ENCODE results near the gene OR6J1.
"Not testable (repeated sequence)": the region's sequence is repeated elsewhere in the genome, so short reads cannot be mapped to it uniquely, and the experiment has no call there.

Gene OR6J1

GRCh38 chr14:22588526-22589095, 55.5 kb downstream of the OR6J1 start:
- TF ChIP-seq SPI1 (IDR thresholded peaks at IDR 0.05; ENCODE audit: low read depth, low read length) (no peak), TAF1 (IDR thresholded peaks at IDR 0.05; ENCODE audit: low read depth, low read length) (no peak), POLR2AphosphoS5 (IDR thresholded peaks at IDR 0.05; ENCODE audit: low read depth, low read length) (no peak), PAX5 (IDR thresholded peaks at IDR 0.05; ENCODE audit: insufficient read depth, low read length, severe bottlenecking) (no peak), POLR2A (IDR thresholded peaks at IDR 0.05; ENCODE audit: low read depth, low read length) (no peak), POU2F2 (IDR thresholded peaks at IDR 0.05; ENCODE audit: low read depth, low read length) (no peak)
- FAIRE-seq: no peak
- no peak for DNase-seq (ENCODE audit: insufficient read length, low spot score)

GRCh38 chr14:22587677-22588422, 56.3 kb downstream of the OR6J1 start:
- DNase-seq (ENCODE audit: insufficient read length, low spot score): not testable (repeated sequence)
- peak; percentile 31 for FAIRE-seq

GRCh38 chr14:22587247-22587646, 56.9 kb downstream of the OR6J1 start:
- no peak for FAIRE-seq
- TF ChIP-seq POU2F2 (IDR thresholded peaks at IDR 0.05; ENCODE audit: low read depth, low read length) (no peak), PAX5 (IDR thresholded peaks at IDR 0.05; ENCODE audit: insufficient read depth, low read length, severe bottlenecking) (no peak), TAF1 (IDR thresholded peaks at IDR 0.05; ENCODE audit: low read depth, low read length) (no peak), POLR2AphosphoS5 (IDR thresholded peaks at IDR 0.05; ENCODE audit: low read depth, low read length) (no peak), SPI1 (IDR thresholded peaks at IDR 0.05; ENCODE audit: low read depth, low read length) (no peak), POLR2A (IDR thresholded peaks at IDR 0.05; ENCODE audit: low read depth, low read length) (no peak)

GRCh38 chr14:22583994-22584393, 60.2 kb downstream of the OR6J1 start:
- DNase-seq (ENCODE audit: insufficient read length, low spot score) (no peak), FAIRE-seq (peak; percentile 76)
- no peak for TF ChIP-seq SPI1 (IDR thresholded peaks at IDR 0.05; ENCODE audit: low read depth, low read length)
- no peak for TF ChIP-seq POU2F2 (IDR thresholded peaks at IDR 0.05; ENCODE audit: low read depth, low read length)
- TF ChIP-seq POLR2A (IDR thresholded peaks at IDR 0.05; ENCODE audit: low read depth, low read length): no peak
- TF ChIP-seq TAF1 (IDR thresholded peaks at IDR 0.05; ENCODE audit: low read depth, low read length): no peak
- no peak for TF ChIP-seq PAX5 (IDR thresholded peaks at IDR 0.05; ENCODE audit: insufficient read depth, low read length, severe bottlenecking)
- TF ChIP-seq POLR2AphosphoS5 (IDR thresholded peaks at IDR 0.05; ENCODE audit: low read depth, low read length): no peak

More at GRCh38 chr14:22587247-22587646, 56.9 kb downstream of the OR6J1 start:
- DNase-seq (ENCODE audit: insufficient read length, low spot score): no peak
